HepG2 (cell line): ENCODE results near the gene FAM72A.
"Not testable (repeated sequence)": the region's sequence is repeated elsewhere in the genome, so short reads cannot be mapped to it uniquely, and the experiment has no call there.

Experiments
- PHF8 ChIP-seq: sonication (generic); formaldehyde crosslinking; IDR thresholded peaks from 2 replicates; pipeline ENCODE4 v1.5.0; 2020; ENCODE audit warnings: missing genetic modification reagents
- POLR2A ChIP-seq, 2 experiments: IDR thresholded peaks; 2 replicates each; pipeline ENCODE4 v1.6.1; 2011; ENCODE audit warnings: low read depth in 2 of 2, low read length in 2 of 2, mild to moderate bottlenecking in 1 of 2, moderate library complexity in 1 of 2; ENCODE audit not compliant: insufficient read depth in 1 of 2
- RXRA ChIP-seq: sonication (generic); formaldehyde crosslinking; IDR thresholded peaks from 2 replicates; pipeline ENCODE4 v1.5.1; 2020; ENCODE audit warnings: missing genetic modification reagents
- SALL1 ChIP-seq: sonication (generic); formaldehyde crosslinking; IDR thresholded peaks from 2 replicates; pipeline ENCODE4 v1.8.0; 2022; ENCODE audit warnings: mild to moderate bottlenecking, missing genetic modification reagents
- TCF7L2 ChIP-seq: IDR thresholded peaks from 2 replicates; pipeline ENCODE4 v1.6.1; 2011; ENCODE audit warnings: mild to moderate bottlenecking, low read depth, low read length, moderate library complexity

DNA sequence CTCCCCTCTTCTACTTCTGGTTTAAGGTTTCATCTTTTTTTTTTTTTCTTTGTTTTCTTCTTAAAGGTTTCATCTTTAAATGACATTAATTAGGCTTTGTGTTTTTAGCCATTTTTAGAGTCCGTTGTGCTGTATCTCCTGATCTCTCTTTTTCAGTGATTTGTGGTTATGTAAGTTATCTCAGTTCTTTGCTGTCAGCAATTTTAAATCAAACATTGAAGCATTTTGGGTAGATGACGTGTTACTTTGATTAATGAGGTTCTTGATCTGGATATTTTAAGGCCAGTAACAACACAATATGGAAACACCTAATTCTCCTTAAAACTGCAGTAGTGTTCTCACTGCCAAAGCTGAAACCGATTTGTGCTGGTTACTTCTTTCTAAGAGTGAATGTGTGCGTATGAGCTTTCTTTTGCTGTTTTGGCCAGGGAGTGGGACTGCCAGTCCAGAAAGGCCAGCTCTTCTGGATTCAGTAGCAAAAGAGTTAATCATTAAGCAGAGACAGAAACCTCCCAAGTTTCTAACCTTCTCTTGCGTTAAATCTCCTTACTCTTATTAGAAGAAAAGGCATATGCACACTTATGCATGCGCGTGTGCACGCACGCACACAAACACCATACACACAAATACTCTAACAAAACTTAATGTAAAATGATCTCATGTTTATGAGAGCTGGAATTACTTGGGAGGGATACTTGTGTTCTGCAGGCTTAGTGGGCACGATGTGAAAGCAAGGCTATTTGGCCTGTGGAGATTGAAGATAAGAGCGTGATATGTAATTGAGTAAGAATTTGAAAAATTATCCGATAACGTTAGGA lies 17.1 kb upstream of the FAM72A start:
- TF ChIP-seq PHF8 (CRISPR knock-in tag); SALL1 (CRISPR knock-in tag); RXRA (CRISPR knock-in tag); TCF7L2; POLR2A (IDR thresholded peaks at IDR 0.05; ENCODE audit: insufficient read depth in 1 of 2, low read depth in 2 of 2, low read length in 2 of 2): not testable (repeated sequence)
